Upper lobe of left lung (tissue), 6 donors: ENCODE results near the gene LRRC36. TPM values are rescaled to one million over a fixed set of nuclear protein-coding genes. Genes with fewer than 3 reads are reported as not detected.

Experiments used
- ATAC-seq, 2 donors: fragments of 200-7000 bp; cut with Tn5 transposase; one replicate each; pipeline ENCODE4 v1.9.1; 2022; ENCODE audit warnings: mild to moderate bottlenecking in 2 of 2, moderate library complexity in 2 of 2; ENCODE audit not compliant: low FRiP score in 2 of 2
- DNase-seq, 2 donors: peaks; one replicate each; pipeline ENCODE4 v3.0.0-alpha.2; 2019 to 2020
- H3K27ac ChIP-seq, 4 donors: fragments of 200-600 bp; sonication (generic); one replicate each; pipeline ENCODE4 v1.5.1; 2016 to 2019
- H3K27me3 ChIP-seq, 4 donors: fragments of 200-600 bp; sonication (generic); one replicate each; pipeline ENCODE4 v1.5.1; 2017 to 2019
- H3K36me3 ChIP-seq, 4 donors: fragments of 200-600 bp; sonication (generic); one replicate each; pipeline ENCODE4 v1.5.1; 2016 to 2019
- H3K4me1 ChIP-seq, 4 donors: fragments of 200-600 bp; sonication (generic); one replicate each; pipeline ENCODE4 v1.5.1; 2018 to 2019
- H3K4me3 ChIP-seq, 4 donors: fragments of 200-600 bp; sonication (generic); one replicate each; pipeline ENCODE4 v1.5.1; 2017 to 2019; ENCODE audit warnings: mild to moderate bottlenecking in 2 of 4, moderate library complexity in 1 of 4
- H3K9me3 ChIP-seq, 4 donors: fragments of 200-600 bp; sonication (generic); one replicate each; pipeline ENCODE4 v1.5.1; 2018 to 2019
- EP300 ChIP-seq, 4 donors: sonication (generic); formaldehyde crosslinking; IDR thresholded peaks; one replicate each; pipeline ENCODE4 v1.5.1; 2017; ENCODE audit warnings: antibody characterized with exemption in 4 of 4, control low read depth in 2 of 4
- POLR2A ChIP-seq, 4 donors: fragments of 450-650 bp; IDR thresholded peaks; one replicate each; pipeline ENCODE4 v1.5.1; 2016 to 2017; ENCODE audit warnings: antibody characterized with exemption in 4 of 4, mild to moderate bottlenecking in 2 of 4
- POLR2AphosphoS5 ChIP-seq, 2 donors: sonication (generic); formaldehyde crosslinking; IDR thresholded peaks; one replicate each; pipeline ENCODE4 v1.5.1; 2017; ENCODE audit warnings: antibody characterized with exemption in 2 of 2
- WGBS, 2 donors: methylation state at CpG; one replicate each; pipeline ENCODE4 v1.1.5; 2017 to 2018; 5-methylcytosine and 5-hydroxymethylcytosine counted together
- total RNA-seq, 6 donors: library from RNA; depleted of rRNA in 4 of 6; stranded (reverse); fragments of >200 nt in 4 of 6; gene quantifications; one replicate each; pipeline versions ENCODE4 v1.1.0 to v1.2.1, GENCODE V29; 2016 to 2021
- TF ChIP-seq, protein P1 (sequence below), 6 experiments: fragments of 450-650 bp in 4 of 6; fragments of 200-600 bp in 2 of 6; sonication (generic) in 2 of 6; IDR thresholded peaks; one replicate each; pipeline ENCODE4 v1.5.1; 2016 to 2019; ENCODE audit warnings: antibody characterized with exemption in 6 of 6
- donor health status: DM: no; HTN: no; CAD: no; lungs with moderate emphysema.
- donor health status: DM: no; HTN: yes; CAD: no; lungs with severe emphysema.

LRRC36 gene
- total RNA-seq, 6 donors from 2014 or later, result 5.9 to 110 (median 22.8) TPM

DNA sequence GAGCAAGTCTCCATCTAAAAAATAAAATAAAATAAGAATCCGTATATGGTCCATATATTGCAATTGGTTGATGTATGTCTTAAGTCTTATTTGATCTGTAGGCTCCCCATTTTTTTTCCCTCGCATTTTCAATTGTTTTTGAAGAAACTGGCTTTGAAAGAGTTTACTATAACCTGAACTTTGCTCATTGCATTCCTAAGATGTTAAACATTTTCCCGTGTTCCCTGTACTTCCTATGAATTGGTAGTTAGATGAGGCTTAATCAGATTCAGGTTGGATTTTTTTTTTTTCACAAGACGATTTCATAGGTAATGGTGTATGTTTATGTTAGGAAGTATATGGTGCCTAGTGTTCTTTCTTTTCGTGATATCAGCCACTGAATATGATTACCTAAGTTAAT, 3.3 kb downstream of the LRRC36 start:
- no peaks in the 10 kb centered on the region for H3K27me3 ChIP-seq
- no peak for DNase-seq
- no peak for ATAC-seq
- no peak overlapping the region for H3K27ac ChIP-seq
- H3K4me1 ChIP-seq, result peaks cover 12 to 17% (median 14%) of the 10 kb centered on the region in 4 donors
- no peak overlapping the region for H3K4me3 ChIP-seq
- H3K36me3 ChIP-seq, result no peaks in the 10 kb centered on the region
- TF ChIP-seq POLR2A (IDR thresholded peaks at IDR 0.05) (no peak), POLR2AphosphoS5 (IDR thresholded peaks at IDR 0.05) (no peak), EP300 (IDR thresholded peaks at IDR 0.05) (no peak)
- TF ChIP-seq, protein P1, sequence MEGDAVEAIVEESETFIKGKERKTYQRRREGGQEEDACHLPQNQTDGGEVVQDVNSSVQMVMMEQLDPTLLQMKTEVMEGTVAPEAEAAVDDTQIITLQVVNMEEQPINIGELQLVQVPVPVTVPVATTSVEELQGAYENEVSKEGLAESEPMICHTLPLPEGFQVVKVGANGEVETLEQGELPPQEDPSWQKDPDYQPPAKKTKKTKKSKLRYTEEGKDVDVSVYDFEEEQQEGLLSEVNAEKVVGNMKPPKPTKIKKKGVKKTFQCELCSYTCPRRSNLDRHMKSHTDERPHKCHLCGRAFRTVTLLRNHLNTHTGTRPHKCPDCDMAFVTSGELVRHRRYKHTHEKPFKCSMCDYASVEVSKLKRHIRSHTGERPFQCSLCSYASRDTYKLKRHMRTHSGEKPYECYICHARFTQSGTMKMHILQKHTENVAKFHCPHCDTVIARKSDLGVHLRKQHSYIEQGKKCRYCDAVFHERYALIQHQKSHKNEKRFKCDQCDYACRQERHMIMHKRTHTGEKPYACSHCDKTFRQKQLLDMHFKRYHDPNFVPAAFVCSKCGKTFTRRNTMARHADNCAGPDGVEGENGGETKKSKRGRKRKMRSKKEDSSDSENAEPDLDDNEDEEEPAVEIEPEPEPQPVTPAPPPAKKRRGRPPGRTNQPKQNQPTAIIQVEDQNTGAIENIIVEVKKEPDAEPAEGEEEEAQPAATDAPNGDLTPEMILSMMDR (IDR thresholded peaks at IDR 0.05), result no peak
- H3K9me3 ChIP-seq, result peaks cover 0 to 5% (median 0%) of the 10 kb centered on the region in 4 donors
- WGBS, 2 donors, result 67 to 71% methylated on average over 5 of the region's 5 CpGs

DNA sequence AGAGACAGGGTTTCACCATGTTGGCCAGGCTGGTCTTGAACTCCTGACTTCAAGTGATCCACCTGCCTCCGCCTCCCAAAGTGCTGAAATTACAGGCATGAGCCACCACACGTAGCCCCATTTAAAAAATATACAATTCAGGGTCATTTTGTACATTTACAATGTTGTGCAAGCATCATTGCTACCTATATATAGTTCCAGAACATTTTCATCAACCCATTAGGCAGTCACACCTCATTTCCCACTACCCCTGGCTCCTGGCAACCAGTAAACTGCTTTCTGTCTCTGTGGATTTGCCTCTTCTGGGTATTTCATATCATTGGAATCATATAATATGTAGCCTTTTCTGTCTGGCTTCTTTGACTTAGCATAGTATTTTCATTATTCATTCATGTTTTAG, 6.7 kb downstream of the LRRC36 start:
- ATAC-seq (no peak), DNase-seq (no peak)
- Histone ChIP-seq H3K4me3 (no peak overlapping the region), H3K27me3 (no peaks in the 10 kb centered on the region), H3K4me1 (no peaks in the 10 kb centered on the region), H3K36me3 (no peaks in the 10 kb centered on the region), H3K9me3 (peaks cover 0 to 5% (median 0%) of the 10 kb centered on the region in 4 donors), H3K27ac (no peak overlapping the region)
- TF ChIP-seq EP300 (IDR thresholded peaks at IDR 0.05), result no peak
- WGBS, 2 donors, result 70 to 83% methylated on average over 2 of the region's 2 CpGs

DNA sequence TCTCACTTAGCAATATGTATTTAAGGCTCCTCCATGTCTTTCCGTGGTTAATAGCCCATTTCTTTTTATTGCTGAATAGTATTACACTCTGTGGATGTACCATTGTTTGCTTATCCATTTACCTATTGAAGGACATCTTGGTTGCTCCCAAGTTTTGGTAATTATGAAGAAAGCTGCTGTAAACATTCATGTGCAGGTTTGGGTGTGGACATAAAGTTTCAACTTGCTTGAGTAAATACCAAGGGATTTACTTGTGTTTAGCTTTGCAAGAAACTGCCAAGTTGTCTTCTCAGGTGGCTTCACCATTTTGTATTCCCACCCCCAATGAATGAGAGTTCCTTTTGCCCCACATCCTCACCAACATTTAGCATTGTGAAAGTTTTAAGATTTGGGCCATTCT, 9.5 kb downstream of the LRRC36 start:
- H3K27ac ChIP-seq, result no peak overlapping the region
- 88 to 95% methylated on average over 1 of the region's 1 CpG for WGBS, 2 donors
- DNase-seq (no peak), ATAC-seq (no peak)
- TF ChIP-seq POLR2A (IDR thresholded peaks at IDR 0.05) (no peak), EP300 (IDR thresholded peaks at IDR 0.05) (no peak), POLR2AphosphoS5 (IDR thresholded peaks at IDR 0.05) (no peak)
- TF ChIP-seq, protein P1 (IDR thresholded peaks at IDR 0.05), result no peak
- no peaks in the 10 kb centered on the region for H3K27me3 ChIP-seq
- H3K9me3 ChIP-seq, result peaks cover 0 to 5% (median 0%) of the 10 kb centered on the region in 4 donors
- H3K4me3 ChIP-seq, result no peak overlapping the region
- no peaks in the 10 kb centered on the region for H3K4me1 ChIP-seq
- H3K36me3 ChIP-seq, result no peaks in the 10 kb centered on the region

DNA sequence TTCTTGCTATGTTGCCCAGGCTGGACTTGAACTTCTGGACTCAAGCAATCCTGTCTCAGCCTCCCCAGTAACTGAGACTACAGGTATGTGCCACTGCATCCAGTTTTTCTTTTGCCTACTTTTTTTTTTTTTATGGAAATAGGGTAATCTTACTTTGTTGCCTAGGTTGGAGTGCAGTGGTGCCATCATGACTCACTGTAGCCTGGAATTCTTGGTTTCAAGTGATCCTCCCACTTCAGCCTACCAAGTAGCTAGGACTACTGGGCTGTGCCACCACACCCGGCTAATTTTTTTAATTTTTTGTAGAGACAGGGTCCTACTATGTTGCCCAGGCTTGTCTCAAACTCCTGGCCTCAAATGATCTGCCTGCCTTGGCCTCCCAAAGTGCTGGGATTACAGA, 10.0 kb downstream of the LRRC36 start:
- DNase-seq, result no peak
- 80 to 100% methylated on average over 1 of the region's 1 CpG for WGBS, 2 donors
- Histone ChIP-seq H3K9me3 (peaks cover 0 to 5% (median 0%) of the 10 kb centered on the region in 4 donors), H3K4me1 (no peaks in the 10 kb centered on the region), H3K27me3 (no peaks in the 10 kb centered on the region), H3K36me3 (no peaks in the 10 kb centered on the region), H3K4me3 (no peak overlapping the region), H3K27ac (no peak overlapping the region)
- no peak for TF ChIP-seq EP300 (IDR thresholded peaks at IDR 0.05)
- no peak for ATAC-seq

DNA sequence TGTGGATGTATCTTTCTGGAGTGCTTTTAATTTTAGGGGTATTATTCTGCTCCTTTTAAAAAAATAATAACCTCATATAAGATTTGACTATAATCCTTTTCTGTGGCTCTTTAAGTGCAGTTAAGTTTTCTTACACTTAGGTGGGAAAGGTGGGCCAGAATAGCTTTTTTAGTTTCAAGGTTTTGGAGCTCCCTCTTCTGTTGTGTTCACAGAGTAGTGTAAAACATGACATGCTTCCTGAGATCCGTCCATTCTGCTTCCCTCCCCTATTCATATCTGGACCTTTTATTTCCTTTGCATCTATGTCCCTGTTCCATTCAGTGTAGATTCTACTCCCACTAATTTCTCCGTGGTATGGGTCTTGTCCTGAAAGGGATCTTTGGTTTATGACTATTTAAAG, 12.8 kb downstream of the LRRC36 start:
- no peak for DNase-seq
- WGBS, 2 donors, result 33 to 36% methylated on average over 2 of the region's 2 CpGs
- TF ChIP-seq EP300 (IDR thresholded peaks at IDR 0.05) (no peak), POLR2AphosphoS5 (IDR thresholded peaks at IDR 0.05) (no peak)
- TF ChIP-seq, protein P1 (IDR thresholded peaks at IDR 0.05), result no peak
- peaks cover 0 to 2% (median 0%) of the 10 kb centered on the region in 4 donors for H3K9me3 ChIP-seq
- ATAC-seq, result peak in 1 of 2 donors; percentile 50
- no peaks in the 10 kb centered on the region for H3K27me3 ChIP-seq
- H3K27ac ChIP-seq, result no peak overlapping the region
- H3K4me3 ChIP-seq, result no peak overlapping the region
- no peaks in the 10 kb centered on the region for H3K36me3 ChIP-seq
- no peaks in the 10 kb centered on the region for H3K4me1 ChIP-seq

DNA sequence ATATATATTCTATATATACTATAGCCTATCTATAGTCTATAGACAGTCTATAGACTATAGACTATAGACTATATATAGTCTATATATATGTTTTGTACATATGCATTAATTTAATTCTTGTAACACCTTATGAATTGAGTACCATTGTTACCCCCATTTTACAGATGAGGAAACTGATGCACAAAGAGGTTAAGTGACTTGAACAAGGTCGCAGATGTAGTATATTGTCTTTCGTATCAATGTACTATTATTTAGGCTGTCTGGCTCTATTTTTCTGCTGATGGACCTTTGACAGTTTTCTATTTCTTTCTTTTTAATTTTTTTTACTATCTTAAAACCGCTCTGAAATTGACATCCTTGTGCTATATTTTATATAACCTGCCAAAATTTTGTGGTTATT, 14.6 kb downstream of the LRRC36 start:
- WGBS, 2 donors, result 91 to 94% methylated on average over 3 of the region's 3 CpGs
- no peak for TF ChIP-seq POLR2AphosphoS5 (IDR thresholded peaks at IDR 0.05)
- TF ChIP-seq EP300 (IDR thresholded peaks at IDR 0.05), result no peak
- TF ChIP-seq POLR2A (IDR thresholded peaks at IDR 0.05), result no peak
- TF ChIP-seq, protein P1 (IDR thresholded peaks at IDR 0.05), result no peak

More for the DNA sequence above, 14.6 kb downstream of the LRRC36 start:
- H3K9me3 ChIP-seq, result no peaks in the 10 kb centered on the region
- peaks cover 10 to 13% (median 11%) of the 10 kb centered on the region in 4 donors for H3K4me1 ChIP-seq
- DNase-seq, result no peak
- ATAC-seq, result no peak
- no peak overlapping the region for H3K4me3 ChIP-seq
- H3K27me3 ChIP-seq, result no peaks in the 10 kb centered on the region
- H3K27ac ChIP-seq, result no peak overlapping the region
- H3K36me3 ChIP-seq, result no peaks in the 10 kb centered on the region
